Lower leg skin (tissue), 3 donors: ENCODE results near the gene TAP1.

Experiments used
- CTCF ChIP-seq, 3 donors: fragments of 450-650 bp; IDR thresholded peaks; one replicate each; pipeline ENCODE4 v1.5.1; 2016; ENCODE audit warnings: antibody characterized with exemption in 3 of 3, mild to moderate bottlenecking in 3 of 3, moderate library complexity in 2 of 3
- POLR2A ChIP-seq, 2 donors: fragments of 450-650 bp; IDR thresholded peaks; one replicate each; pipeline ENCODE4 v1.6.1; 2016 to 2017; ENCODE audit warnings: antibody characterized with exemption in 2 of 2, mild to moderate bottlenecking in 1 of 2, moderate library complexity in 1 of 2

GRCh38 chr6:32836873-32837272, 16.6 kb downstream of the TAP1 start:
- TF ChIP-seq CTCF (IDR thresholded peaks at IDR 0.05) (no peak), POLR2A (IDR thresholded peaks at IDR 0.05) (no peak)
